Fibroblast of the aortic adventitia (primary cell): Measurements from ENCODE around the gene EFEMP1. TPM values are rescaled to one million over a fixed set of nuclear protein-coding genes. Genes with fewer than 3 reads are reported as not detected.
A peak's percentile ranks its signal among the peaks of the same experiment; 100 is the strongest.

Source experiments
- DNase-seq: peaks from one replicate; pipeline ENCODE4 v3.0.0-alpha.2; 2010; ENCODE audit warnings: low read depth
- H3K4me3 ChIP-seq: 2 replicates; pipeline ENCODE4 v1.5.1; 2011; ENCODE audit warnings: low read depth, mild to moderate bottlenecking, control low read depth, low read length, moderate library complexity
- CTCF ChIP-seq: IDR thresholded peaks from 2 replicates; pipeline ENCODE4 v1.5.1; 2011; ENCODE audit warnings: mild to moderate bottlenecking, low read length, control low read depth, inconsistent platforms; ENCODE audit not compliant: insufficient read depth
- total RNA-seq: library from RNA; depleted of rRNA; stranded (reverse); fragments of >200 nt; gene quantifications from 2 replicates; pipeline ENCODE4 v1.2.3, GENCODE V29; 2012; ENCODE audit warnings: low replicate concordance

Gene EFEMP1
- total RNA-seq, 1 donor = 652 TPM

- DNase-seq = peak; percentile 63
- TF ChIP-seq CTCF = no peak
- no peak overlapping the region for H3K4me3 ChIP-seq
Measured at GRCh38 chr2:55962915-55963314, 39.3 kb upstream of the EFEMP1 start.

- DNase-seq = peak; percentile 86
- no peak overlapping the region for H3K4me3 ChIP-seq
- TF ChIP-seq CTCF = peak; percentile 72
Measured at GRCh38 chr2:55961318-55961911, 37.8 kb upstream of the EFEMP1 start.

GRCh38 chr2:55958756-55959155 is 35.2 kb upstream of the EFEMP1 start:
- H3K4me3 ChIP-seq = no peak overlapping the region
- no peak for TF ChIP-seq CTCF
- peak; percentile 43 for DNase-seq

- no peak overlapping the region for H3K4me3 ChIP-seq
- TF ChIP-seq CTCF = no peak
- peak; percentile 84 for DNase-seq
Measured at GRCh38 chr2:55957142-55957541, 33.6 kb upstream of the EFEMP1 start.

GRCh38 chr2:55954306-55955035 is 30.9 kb upstream of the EFEMP1 start:
- no peak for TF ChIP-seq CTCF
- H3K4me3 ChIP-seq = no peak overlapping the region
- peak; percentile 95 for DNase-seq

- no peak for DNase-seq
- TF ChIP-seq CTCF = no peak
- no peak overlapping the region for H3K4me3 ChIP-seq
Measured at GRCh38 chr2:55952415-55952814, 28.8 kb upstream of the EFEMP1 start.
